Suppressor macrophage treated with lipopolysaccharide for 1 hour (primary cell): ENCODE measurements around the gene JTB.

Source experiments
- DNase-seq, 3 donors: peaks; one replicate each; pipeline ENCODE4 v3.0.0-alpha.2; 2020 to 2022

Gene JTB

GRCh38 chr1:153978274-153978909 lies 918 bp upstream of the JTB start:
- DNase-seq, result no peak

GRCh38 chr1:153976819-153977249 lies 640 bp downstream of the JTB start:
- DNase-seq, result no peak

GRCh38 chr1:153973525-153973924 lies 3.9 kb downstream of the JTB start:
- no peak for DNase-seq

- no peak for DNase-seq
Observed at GRCh38 chr1:153973071-153973470, 4.4 kb downstream of the JTB start.

- DNase-seq, result no peak
Observed at GRCh38 chr1:153970346-153970745, 7.1 kb downstream of the JTB start.

GRCh38 chr1:153968972-153969371 lies 8.5 kb downstream of the JTB start:
- DNase-seq, result no peak

GRCh38 chr1:153968408-153968807 lies 9.1 kb downstream of the JTB start:
- DNase-seq, result no peak

GRCh38 chr1:153968000-153968363 lies 9.5 kb downstream of the JTB start:
- DNase-seq, result no peak

- peak; percentile 95 to 96 (median 96) for DNase-seq
Observed at GRCh38 chr1:153967107-153967999, 10.1 kb downstream of the JTB start, which contains the start of gene CREB3L4. TSS of gene CREB3L4 (plus strand) at chr1:153967902. CDS start at chr1:153968526, 624 bp downstream.

GRCh38 chr1:153963850-153964331 lies 13.6 kb downstream of the JTB start:
- peak in 1 of 3 donors; percentile 26 for DNase-seq

- peak; percentile 98 for DNase-seq
Observed at GRCh38 chr1:153963030-153963849, 14.2 kb downstream of the JTB start, which contains the start of gene SLC39A1. TSS of gene SLC39A1 (minus strand) at chr1:153963537. CDS start at chr1:153962715, 822 bp downstream.

GRCh38 chr1:153962088-153963029 lies 15.1 kb downstream of the JTB start:
- peak; percentile 80 to 86 (median 84) for DNase-seq

GRCh38 chr1:153961421-153961820 lies 16.1 kb downstream of the JTB start:
- DNase-seq, result no peak

- DNase-seq, result no peak
Observed at GRCh38 chr1:153960206-153960605, 17.3 kb downstream of the JTB start.

GRCh38 chr1:153959454-153959853 lies 18.0 kb downstream of the JTB start:
- no peak for DNase-seq

GRCh38 chr1:153958961-153959260 lies 18.6 kb downstream of the JTB start:
- no peak for DNase-seq

- DNase-seq, result peak; percentile 98
Observed at GRCh38 chr1:153958111-153958960, 19.1 kb downstream of the JTB start, which contains the start of gene CRTC2. TSS of gene CRTC2 (minus strand) at chr1:153958612. CDS start at chr1:153958497, 115 bp downstream.

- peak; percentile 38 to 58 (median 57) for DNase-seq
Observed at GRCh38 chr1:153957744-153958110, 19.7 kb downstream of the JTB start.

- DNase-seq, result no peak
Observed at GRCh38 chr1:153956997-153957715, 20.3 kb downstream of the JTB start.

GRCh38 chr1:153954826-153955225 lies 22.6 kb downstream of the JTB start:
- no peak for DNase-seq
